Measurements from ENCODE around the gene MAJIN.

MAJIN gene

DNA sequence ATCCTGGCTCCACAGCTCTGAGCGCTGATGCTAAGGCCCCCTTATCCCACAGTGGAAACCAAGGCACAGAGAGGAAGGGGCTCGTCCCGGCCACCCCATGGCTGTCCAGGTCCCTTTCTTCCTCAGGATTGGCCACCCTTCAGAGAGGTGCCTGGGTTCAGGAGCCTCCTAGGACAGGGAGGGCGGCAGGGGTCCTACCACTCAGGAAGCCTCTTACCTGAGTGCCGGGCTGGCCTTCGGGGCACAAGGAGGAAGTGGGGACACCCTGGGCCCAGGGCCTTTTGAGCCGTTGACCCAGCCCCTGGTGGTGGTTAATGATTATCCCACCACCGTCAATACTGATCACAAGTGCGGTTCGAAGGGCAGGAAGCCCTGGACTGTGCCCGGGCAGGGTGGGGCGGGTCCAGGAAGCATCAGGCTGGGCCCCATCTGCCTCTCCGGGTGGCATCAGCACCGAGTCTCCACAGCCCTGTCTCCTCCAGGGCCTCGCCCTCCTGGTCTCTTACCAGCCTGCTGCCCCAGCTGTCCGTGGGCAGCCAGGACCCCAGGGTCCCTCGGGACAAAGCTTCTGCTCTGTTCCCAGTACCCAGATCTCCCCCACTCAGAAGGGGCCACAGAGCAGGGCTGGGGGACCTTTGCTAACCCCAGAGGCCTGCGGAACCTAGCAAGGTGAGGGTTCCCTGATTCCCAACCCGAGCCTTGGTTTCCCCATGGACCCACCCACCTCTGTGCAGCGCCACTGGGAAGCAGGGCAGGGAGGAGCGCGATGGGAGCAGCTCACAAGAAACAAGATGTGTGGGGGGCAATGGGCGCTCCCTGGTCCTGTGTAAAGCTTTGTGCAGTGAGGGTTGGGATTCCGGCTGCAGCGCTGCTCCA lies 78.5 kb downstream of the MAJIN start:
- no peak for DNase-seq (ENCODE audit: low read depth in 2 of 2)

DNA sequence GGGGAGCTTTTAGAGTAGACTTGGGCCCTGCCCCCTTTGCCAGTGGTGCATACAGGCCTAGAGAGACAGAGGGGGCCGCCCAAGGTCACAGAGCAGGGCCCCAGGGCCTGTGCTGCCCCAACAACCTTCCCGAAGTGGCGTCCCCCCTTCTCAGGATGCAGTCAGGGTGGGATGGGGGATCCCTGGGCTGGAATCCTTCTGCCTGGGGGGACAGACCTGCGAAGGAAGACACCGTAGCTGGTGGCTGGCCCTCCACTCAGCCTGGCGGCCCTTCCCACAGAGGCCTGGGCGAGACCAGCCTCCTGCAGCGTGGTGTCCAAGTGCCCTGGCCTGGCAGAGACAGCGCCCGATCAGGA lies 79.1 kb downstream of the MAJIN start:
- no peak for DNase-seq (ENCODE audit: low read depth in 2 of 2)

- DNase-seq (ENCODE audit: low read depth in 2 of 2): no peak
Observed at GRCh38 chr11:64892411-64892831, 79.5 kb downstream of the MAJIN start.

GRCh38 chr11:64891880-64892279 lies 80.0 kb downstream of the MAJIN start:
- DNase-seq (ENCODE audit: low read depth in 2 of 2): no peak

- no peak for DNase-seq (ENCODE audit: low read depth in 2 of 2)
Observed at GRCh38 chr11:64891215-64891848, 80.6 kb downstream of the MAJIN start.

DNA sequence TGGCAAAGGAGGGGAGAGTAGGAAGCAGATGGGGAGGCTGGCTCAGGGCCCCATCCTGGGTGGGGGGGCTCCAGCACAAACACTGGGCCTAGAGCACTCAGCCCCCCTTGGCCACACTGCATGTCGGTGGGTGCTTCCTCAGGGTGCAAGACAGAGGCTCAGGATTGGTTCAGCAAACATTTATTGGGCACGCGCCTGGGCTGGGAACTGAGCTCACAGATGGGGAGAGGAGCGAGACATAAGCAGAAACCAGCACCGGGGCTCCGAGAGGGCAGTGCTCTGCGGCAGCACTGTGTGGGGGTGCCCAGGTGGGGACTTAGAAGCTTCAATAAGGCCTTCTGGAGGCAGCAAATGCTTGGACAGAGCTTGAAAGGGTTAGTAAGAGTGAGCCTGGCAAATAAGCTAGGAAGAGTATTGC lies 81.4 kb downstream of the MAJIN start:
- no peak for DNase-seq (ENCODE audit: low read depth in 2 of 2)

DNA sequence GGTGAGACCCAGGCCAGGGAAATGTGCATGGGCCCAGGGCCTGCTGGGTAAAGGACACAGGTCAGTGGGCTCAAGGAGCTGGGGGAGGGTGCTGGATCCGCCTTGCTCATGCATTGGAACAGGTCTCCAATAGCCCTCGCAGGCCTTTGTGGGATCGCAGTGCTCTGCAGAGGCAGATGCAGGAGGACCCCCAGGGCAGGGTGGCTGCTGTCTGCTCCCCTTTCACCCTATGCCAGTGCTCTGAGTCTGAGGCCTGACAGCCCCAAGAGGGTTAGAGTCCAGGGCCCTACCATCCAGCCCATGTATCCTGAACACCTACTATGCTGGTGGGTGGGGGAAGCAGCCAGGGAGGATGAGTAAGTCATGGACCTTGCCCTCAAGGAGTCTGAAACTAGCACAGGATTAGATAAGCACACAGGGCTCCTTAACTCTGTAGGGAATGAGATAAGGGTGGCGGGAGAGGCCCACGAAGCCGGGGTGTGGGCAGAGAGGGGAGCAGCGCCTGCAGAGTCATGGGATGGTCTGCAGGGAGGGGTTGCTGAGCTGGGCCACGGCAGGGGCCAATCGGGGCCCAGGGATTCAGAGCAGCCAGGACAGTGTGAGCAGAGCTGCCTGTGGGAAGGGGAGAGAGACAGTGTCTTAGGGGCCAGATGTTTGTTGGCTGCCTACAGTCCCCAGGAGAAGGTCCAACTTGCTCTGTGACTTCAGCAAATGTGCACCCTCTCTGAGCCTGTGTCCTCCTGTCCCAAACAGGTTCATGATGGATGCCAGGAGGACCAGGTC lies 83.0 kb downstream of the MAJIN start:
- no peak for DNase-seq (ENCODE audit: low read depth in 2 of 2)

GRCh38 chr11:64888406-64888728 lies 83.5 kb downstream of the MAJIN start:
- DNase-seq (ENCODE audit: low read depth in 2 of 2): no peak
